T47D (cell line): ENCODE measurements around the gene POLK.
"Not testable (repeated sequence)": the region's sequence is repeated elsewhere in the genome, so short reads cannot be mapped to it uniquely, and the experiment has no call there.

Experiments used
- DNase-seq, 2 experiments: peaks; one replicate each; pipeline versions ENCODE4 v3.0.0 to v3.0.0-alpha.2; 2011 to 2012; ENCODE audit warnings: low read depth in 1 of 2, low spot score in 1 of 2
- JUND ChIP-seq: IDR thresholded peaks from 2 replicates; pipeline ENCODE4 v1.6.1; 2012; ENCODE audit warnings: low read depth
- in situ Hi-C: cut with HindIII; loops from 2 replicates; pipeline ENCODE4 v1.10.0; 2016; ENCODE audit warnings: low sequenced_read_pairs, low pct_unique_long_range_greater_than_20kb

Gene POLK

DNA sequence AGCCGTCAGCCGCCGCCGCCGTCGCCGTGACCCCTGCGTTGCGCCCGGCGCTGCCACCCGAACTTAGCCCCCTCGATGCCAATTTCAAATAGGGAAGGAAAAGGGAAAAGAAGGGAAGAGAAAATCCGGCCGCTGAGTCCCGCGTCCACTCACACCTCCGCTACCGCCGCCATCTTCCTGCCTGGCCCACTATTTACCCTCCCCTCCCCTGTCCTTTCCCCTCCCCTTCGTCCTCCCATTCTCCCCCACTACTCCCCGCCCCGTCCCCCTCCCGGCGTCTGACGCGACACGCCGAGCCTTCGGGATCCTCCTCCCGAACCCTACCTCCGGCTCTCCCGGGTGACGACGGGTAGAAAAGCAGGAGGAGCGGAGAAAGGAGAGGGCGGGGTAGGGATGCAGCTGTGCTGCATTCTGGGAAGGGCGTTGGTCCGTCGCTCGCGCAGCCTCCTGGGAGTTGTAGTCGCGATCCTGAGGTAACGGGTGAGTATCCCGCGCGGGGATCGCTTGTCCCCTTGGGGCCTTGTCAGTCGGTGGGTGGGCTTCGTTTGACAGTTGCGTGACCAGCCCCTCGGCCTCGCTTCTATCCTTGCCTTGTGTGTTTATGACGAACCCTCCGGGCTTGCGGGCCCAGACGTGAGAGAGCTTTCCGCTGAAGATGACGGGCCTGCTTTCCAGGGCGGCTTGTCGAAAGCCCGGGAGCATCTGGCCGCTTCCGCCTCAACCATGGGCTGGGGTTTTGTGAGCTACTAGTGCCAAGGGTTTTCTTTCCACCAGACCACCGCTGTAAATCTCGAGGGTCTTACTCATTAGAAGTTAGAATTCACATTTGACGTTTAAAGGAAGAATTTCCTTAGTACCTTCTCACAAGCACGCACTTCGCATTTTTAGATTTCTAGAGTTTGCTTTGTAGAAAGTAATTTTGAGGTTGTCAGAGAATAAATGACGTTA, at the start of gene POLK, which contains the start of gene CERT1:
Gene POLK, plus strand, starts transcription at position 457 of the 948 bp plus-strand sequence.
Gene CERT1, minus strand, starts transcription at position 195 of the 948 bp plus-strand sequence. CDS start 422 bp downstream, outside the sequence.
- peak; percentile 96 to 99 for DNase-seq
- in situ Hi-C loops, result no loop called here
- TF ChIP-seq JUND, result no peak

DNA sequence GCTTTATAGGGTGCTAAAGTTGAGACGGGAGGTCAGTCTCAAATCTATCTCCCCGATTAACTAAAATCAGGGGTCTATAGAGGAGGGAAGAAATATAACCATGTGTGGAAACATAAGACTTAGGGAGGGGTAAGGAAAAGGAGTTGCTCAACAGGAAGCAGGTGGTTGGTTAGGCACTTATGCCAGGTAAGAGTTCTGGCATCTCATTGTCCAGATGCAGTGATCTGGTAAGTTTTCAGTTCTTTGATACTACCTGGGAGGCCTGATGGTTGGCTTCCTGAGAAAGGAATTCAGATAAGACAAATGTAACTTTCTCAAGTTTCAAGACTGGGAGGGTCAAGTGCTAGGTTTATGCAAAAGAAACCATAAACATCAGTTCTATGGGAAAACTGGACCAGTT, 48.0 kb upstream of the POLK start:
- no peak for DNase-seq
- in situ Hi-C loops, result no loop called here

DNA sequence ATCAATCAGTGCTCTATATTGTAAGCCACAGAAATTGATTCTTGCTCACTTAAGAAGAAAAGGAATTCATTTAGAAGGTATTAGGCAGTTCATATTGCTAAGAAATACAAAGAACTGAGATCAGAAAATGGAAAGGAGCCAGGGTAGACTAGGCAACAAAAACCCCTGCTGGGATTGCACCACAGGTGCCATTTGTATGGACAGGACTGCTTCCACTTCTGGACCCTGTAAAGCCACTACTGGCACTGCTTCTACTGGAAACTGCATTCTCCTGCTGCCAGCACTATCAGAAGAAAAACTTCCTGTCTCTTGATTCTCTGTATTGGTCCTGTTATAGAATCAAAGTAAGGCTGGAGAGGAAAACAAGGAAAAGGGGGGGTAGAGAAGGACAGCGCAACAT, 46.2 kb upstream of the POLK start:
- TF ChIP-seq JUND, result no peak
- in situ Hi-C loops, result no loop called here
- DNase-seq, result no peak

More for the DNA sequence above, 48.0 kb upstream of the POLK start:
- no peak for TF ChIP-seq JUND

DNA sequence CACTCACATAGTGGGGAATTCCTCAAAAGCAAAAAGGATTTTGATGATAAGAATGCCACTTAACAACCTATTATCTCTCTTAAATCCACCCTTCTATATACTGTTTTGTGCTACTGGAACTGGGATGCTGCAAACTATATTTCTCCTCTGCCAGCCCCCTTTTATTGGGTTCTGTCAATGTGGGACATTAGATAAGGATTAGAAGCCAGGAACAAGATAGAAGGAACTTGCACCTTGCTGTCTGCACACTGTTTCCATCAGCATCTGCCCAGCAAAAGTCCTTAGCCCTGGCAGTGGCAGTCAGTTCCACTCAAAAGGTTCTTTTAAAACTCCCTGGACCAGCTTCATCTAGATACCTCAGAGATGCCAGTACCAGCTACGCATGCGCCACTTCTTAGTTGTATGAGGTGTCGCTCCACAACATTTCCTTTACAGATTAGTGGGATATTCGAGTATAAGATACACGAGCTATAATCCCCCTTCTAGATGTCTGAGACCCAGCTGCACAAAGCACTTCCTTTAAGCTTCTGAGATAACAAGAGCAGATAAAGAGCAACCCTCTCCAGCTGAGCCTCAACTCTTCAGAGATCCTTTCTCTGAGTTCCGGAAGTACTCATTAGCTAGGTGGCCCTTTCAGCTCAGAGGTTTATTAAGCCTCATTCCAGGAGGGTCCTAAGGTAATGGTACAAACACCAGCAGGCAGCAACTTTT, 45.5 kb upstream of the POLK start:
- no peak for TF ChIP-seq JUND
- in situ Hi-C loops, result no loop called here
- no peak for DNase-seq

DNA sequence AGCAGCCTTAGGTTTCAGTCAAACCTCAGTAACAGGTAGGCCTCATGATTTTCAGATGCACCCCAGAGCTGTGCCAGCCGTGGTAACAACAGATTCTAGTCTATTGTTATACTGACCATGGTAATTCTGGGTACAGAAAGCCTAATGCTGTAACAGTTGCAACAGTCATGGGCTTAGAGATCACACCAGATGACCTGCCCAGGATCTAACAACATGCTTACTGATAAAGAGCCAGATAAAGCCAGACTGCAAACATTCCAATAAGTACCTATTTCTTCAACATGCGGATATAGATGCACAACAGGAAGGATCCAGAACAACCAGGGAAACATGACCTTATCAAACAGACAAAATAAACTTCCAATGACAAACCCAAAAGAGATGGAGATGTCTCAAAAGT, 43.1 kb upstream of the POLK start:
- TF ChIP-seq JUND, result no peak
- in situ Hi-C loops, result no loop called here
- no peak for DNase-seq

DNA sequence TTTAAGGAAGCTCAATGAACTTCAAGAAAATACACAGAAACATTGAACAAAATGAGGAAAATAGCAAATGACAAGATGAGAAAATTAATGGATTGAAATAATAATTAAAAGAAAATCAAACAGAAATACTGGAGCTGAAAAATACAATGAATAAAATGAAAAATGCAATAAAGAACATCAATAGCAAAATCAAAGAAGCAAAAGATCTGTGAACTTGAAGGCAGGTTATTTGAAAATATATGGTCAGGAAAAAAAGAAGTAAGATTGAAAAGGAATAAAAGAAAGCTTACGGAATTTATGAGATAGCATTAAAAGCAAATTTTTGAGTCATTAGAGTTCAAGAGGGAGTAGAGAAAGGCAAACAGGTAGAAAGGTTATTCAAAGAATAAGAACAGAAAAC, 42.7 kb upstream of the POLK start:
- in situ Hi-C loops, result no loop called here
- no peak for DNase-seq
- TF ChIP-seq JUND, result no peak

DNA sequence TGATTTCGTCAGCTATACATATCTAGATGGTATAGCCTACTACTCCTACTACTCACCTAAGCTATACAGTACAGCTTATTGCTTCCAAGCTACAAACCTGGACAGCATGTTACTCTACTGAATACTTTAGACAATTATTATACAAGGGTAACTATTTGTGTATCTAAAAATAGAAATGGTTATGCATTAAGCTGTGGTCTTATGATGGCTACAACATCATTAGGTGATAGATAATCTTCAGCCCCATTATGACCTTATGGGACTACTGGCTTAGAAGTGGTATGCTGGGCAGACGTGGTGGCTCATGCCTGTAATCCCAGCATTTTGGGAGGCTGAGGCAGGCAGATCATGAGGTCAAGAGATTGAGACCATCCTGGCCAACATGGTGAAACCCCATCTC, 40.5 kb upstream of the POLK start:
- in situ Hi-C loops, result no loop called here
- no peak for DNase-seq
- TF ChIP-seq JUND, result no peak

DNA sequence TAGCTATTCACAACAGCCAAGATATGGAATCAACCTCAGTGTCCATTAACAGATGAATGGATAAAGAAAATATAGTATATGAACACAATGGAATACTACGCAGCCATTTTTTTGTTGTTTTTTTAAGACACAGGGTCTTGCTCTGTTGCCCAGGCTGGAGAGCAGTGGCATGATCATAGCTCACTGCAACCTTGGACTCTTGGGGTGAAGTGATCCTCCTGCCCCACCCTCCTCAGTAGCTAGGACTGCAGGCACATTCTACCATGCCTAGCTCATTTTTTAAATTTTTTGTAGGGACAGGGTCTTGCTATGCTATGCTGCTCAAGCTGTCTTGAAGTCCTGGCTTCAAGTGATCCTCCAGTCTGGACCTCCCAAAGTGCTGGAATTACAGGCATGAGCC, 38.7 kb upstream of the POLK start:
- no peak for TF ChIP-seq JUND
- in situ Hi-C loops, result no loop called here
- no peak for DNase-seq

DNA sequence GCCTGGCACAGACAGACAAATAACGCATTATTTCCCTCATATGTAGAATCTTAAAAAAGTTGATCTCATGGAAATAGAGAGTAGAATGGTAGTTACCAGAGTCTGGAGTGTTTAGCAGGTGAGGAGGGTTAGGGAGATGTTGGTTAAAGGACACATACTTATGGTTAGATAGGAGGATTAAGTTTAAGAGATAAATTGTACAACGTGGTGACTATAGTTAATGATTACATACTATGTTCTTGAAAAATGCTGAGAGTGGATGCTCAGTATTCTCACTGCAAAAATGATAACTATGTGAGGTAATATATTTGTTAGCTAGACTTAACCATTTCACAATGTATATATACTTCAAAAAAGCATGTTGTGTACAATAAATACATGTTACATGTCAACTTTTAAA, 38.2 kb upstream of the POLK start:
- TF ChIP-seq JUND, result no peak
- no peak for DNase-seq
- in situ Hi-C loops, result no loop called here

DNA sequence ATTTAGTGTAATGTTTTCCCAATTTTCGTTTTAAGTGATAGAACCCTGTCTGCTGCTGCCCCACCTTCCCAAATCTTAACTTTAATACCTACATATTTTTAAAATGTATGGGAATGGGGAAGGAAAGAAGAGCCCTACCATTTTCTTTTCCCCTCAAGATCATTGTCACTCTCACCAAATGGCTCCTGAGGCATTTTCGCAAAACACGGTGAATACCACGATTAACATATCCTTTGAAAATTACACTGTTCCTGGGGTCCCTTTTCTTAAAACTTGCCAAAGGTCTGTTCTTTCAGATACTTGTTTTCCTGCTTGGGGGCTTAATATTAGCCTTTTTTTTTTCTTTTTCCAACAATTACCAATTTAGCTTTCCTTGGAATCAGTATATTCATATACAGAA, 36.3 kb upstream of the POLK start:
- TF ChIP-seq JUND, result no peak
- in situ Hi-C loops, result no loop called here

DNA sequence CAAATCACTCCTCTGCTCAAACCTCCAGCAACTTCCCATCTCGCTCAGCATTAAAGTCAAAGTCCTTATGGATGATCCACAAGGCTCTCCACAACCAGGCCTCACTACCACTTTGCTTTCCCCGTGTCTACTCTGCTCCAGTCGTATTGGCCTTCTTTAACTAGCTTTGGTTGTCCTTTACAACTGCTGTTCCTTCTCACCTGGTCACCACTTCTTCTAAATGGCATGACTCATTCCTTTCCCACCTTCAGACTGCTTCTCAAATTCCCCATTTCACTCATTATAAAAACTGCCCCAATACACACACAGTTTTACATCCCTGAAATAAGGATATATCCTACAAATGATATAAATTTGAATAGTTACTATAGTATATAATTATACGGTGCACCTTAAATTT, 30.7 kb upstream of the POLK start:
- DNase-seq, result no peak
- in situ Hi-C loops, result no loop called here
- TF ChIP-seq JUND, result no peak

More for the DNA sequence above, 36.3 kb upstream of the POLK start:
- no peak for DNase-seq

DNA sequence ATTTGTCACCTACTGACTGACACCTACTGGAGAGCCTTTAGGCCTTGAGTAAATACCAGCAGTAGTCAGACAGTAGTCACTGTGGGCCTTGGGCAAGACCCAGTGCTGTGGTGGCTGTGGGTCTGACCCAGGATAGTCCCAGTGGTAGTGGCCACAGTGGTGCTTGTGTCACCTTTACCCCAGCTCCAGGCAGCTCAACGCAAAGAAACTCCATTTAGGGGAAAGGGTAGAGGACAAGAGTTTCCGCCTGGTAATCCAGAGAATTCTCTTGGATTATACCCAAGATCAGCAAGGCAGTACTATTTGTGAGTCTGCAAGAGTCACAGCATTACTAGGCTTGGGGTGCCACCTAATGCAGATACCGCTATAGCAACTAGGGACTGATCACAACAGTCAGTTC, 29.2 kb upstream of the POLK start:
- TF ChIP-seq JUND, result no peak
- in situ Hi-C loops, result no loop called here
- DNase-seq, result no peak

DNA sequence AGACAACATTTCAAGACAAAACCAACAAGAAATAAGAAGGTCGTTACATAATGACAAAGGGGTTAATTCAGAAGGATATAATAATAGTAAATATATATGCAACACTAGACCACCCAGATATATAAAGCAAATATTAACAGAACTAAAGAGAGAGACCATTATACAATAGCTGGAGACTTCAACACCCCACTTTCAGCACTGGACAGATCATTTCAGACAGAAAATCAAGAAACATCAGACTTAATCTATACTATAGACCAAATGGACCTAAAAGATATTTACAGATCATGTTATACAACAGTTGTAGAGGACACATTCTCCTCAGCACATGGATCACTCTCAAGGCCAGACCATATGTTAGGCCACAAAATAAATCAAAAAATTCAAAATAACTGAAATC, 27.1 kb upstream of the POLK start:
- in situ Hi-C loops, result no loop called here
- peak in 1 of 2 experiments; percentile 3 for DNase-seq
- no peak for TF ChIP-seq JUND

DNA sequence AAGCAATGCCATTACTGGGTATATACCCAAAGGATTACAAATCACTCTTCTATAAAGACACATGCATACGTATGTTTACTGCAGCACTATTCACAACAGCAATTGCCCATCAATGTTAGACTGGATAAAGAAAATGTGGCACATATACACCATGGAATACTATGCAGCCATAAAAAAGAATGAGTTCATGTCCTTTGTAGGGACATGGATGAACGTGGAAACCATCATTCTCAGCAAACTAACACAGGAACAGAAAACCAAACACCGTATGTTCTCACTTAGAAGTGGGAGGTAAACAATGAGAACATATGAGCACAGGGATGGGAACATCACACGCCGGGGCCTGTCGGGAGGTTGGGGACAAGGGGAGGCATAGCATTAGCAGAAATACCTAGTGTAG, 21.8 kb upstream of the POLK start:
- DNase-seq, in situ Hi-C loops: not testable (repeated sequence)
